Ovary (tissue), 3 donors: ENCODE data around the gene CSTPP1.

Source experiments
- POLR2A ChIP-seq: fragments of 450-650 bp; IDR thresholded peaks from one replicate; pipeline ENCODE4 v1.6.1; 2017; ENCODE audit warnings: antibody characterized with exemption, mild to moderate bottlenecking, moderate library complexity
- TF ChIP-seq, protein P1 (sequence below), 3 donors: fragments of 450-650 bp in 2 of 3; fragments of 200-600 bp in 1 of 3; IDR thresholded peaks; one replicate each; pipeline versions ENCODE4 v1.5.1 to v1.8.0; 2016 to 2022; ENCODE audit warnings: antibody characterized with exemption in 3 of 3, mild to moderate bottlenecking in 1 of 3
- donor health status: DM: no; HTN: no; CAD: no.

DNA sequence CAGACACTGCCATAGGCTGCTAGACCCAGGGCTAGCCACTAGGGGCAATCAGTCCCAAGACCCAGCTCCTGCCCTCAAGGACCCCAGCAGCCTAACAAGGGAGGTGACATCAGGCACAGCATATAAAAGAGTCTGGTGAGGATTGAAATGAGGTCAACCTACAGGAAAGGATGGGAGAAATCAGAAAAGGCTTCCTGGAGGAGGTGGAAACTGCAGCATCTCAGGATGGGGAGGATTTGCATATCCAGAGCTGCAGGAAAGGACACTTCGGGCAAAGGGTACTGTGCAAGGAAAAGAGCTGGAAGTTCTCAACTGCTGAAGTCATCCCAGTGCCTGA, 243.1 kb downstream of the CSTPP1 start:
- TF ChIP-seq, protein P1, sequence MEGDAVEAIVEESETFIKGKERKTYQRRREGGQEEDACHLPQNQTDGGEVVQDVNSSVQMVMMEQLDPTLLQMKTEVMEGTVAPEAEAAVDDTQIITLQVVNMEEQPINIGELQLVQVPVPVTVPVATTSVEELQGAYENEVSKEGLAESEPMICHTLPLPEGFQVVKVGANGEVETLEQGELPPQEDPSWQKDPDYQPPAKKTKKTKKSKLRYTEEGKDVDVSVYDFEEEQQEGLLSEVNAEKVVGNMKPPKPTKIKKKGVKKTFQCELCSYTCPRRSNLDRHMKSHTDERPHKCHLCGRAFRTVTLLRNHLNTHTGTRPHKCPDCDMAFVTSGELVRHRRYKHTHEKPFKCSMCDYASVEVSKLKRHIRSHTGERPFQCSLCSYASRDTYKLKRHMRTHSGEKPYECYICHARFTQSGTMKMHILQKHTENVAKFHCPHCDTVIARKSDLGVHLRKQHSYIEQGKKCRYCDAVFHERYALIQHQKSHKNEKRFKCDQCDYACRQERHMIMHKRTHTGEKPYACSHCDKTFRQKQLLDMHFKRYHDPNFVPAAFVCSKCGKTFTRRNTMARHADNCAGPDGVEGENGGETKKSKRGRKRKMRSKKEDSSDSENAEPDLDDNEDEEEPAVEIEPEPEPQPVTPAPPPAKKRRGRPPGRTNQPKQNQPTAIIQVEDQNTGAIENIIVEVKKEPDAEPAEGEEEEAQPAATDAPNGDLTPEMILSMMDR (IDR thresholded peaks at IDR 0.05), result no peak
- no peak for TF ChIP-seq POLR2A
